HG03039 (cell line): ENCODE measurements around the gene SERP2.

Source experiments
- ATAC-seq: cut with Tn5 transposase; IDR thresholded peaks from one replicate; pipeline ENCODE4 v1.9.1; 2021; ENCODE audit warnings: mild to moderate bottlenecking, moderate library complexity; ENCODE audit not compliant: unreplicated experiment

Gene SERP2

DNA sequence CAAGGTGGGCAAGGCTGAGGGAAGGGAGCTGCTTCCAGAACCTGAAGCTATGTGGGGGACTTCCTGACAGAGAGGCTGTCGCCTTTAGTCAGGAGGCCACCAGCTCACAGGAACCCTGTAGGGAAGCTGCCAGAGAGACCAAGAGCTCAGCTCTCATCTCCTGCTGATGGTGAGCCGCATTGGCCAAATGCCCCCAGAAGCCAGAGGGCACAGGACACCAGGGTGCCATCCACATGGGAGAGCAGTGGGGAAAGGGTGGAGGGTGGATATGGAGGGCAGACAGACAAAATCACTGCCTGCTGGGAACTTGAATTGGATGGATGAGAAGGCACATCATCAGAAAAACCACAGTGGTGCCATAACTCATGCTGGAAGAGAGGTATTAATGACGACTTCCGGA lies 36.0 kb downstream of the SERP2 start:
- no peak for ATAC-seq

DNA sequence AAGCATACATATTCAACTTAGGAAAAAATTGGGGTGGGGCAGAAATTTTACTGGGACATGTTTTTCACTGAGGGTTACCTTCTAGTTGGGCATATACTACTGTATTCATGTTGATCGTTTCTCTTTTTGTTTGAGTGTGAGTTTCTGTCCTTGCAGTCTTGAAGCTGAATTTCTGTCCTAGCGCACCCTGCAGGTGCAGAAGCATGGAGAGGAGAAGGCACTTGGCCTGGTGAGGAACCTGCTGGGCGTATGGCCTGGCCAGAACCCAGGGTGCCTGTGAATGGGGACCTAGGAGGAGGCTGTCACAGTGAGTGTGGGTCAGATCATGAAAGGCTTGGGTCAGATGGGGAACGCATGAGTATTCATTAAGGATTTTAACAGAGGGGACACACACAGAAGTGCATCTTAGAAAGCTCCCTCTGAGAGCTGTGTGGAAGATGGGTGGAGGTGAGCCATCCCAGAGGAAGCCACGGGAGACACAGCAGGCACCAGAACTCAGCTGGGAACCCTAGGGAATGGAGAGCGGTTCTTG lies 36.8 kb downstream of the SERP2 start:
- ATAC-seq, result no peak

GRCh38 chr13:44411841-44412240 lies 38.2 kb downstream of the SERP2 start:
- ATAC-seq, result no peak

- no peak for ATAC-seq
Measured at GRCh38 chr13:44412346-44412935, 38.8 kb downstream of the SERP2 start.

- ATAC-seq, result no peak
Measured at GRCh38 chr13:44413095-44413494, 39.5 kb downstream of the SERP2 start.

GRCh38 chr13:44414716-44415115 lies 41.1 kb downstream of the SERP2 start:
- ATAC-seq, result no peak

GRCh38 chr13:44415815-44416214 lies 42.2 kb downstream of the SERP2 start:
- ATAC-seq, result no peak

DNA sequence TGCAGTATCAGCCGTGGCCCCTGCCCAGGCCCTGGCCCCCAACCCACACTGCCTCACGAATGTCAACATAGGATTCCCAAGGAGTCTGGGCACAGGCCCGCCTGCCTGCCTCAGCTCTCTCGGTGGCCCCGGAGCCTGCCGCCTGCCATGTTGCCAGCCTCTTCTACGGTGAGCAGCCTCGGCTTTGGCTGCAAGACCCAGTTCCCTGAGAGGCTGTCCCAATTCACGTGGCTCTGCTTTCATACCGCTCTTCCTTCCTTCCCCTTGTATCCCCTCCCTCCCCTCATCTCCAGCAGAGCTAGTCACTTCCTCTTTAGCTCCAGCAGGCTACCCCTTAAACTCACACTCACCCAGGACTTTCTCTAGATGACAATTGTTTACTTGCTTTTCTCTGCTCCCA lies 42.7 kb downstream of the SERP2 start:
- no peak for ATAC-seq

- no peak for ATAC-seq
Measured at GRCh38 chr13:44416744-44417143, 43.1 kb downstream of the SERP2 start.

- no peak for ATAC-seq
Measured at GRCh38 chr13:44417446-44417845, 43.8 kb downstream of the SERP2 start.

DNA sequence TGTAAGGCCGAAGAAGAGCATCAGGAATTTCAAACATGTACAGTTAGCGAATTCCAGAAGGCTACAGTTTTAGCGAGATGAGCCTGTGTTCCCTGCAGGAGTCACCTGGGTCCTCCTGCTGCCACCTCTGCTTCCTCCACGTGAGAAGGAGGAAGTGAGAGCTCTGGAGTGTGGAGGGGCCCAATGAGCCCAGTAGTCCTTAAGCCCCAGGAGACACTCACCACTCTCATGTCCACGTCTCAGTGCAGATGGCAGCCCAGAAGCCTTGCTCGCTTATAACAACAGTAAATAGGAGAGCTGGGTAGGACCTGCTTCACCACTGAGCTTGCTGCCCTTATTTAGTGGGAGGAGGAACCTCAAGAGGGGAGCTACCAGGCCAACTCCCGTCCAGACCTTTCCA lies 44.3 kb downstream of the SERP2 start:
- no peak for ATAC-seq

- no peak for ATAC-seq
Measured at GRCh38 chr13:44420376-44421220, 47.0 kb downstream of the SERP2 start.

DNA sequence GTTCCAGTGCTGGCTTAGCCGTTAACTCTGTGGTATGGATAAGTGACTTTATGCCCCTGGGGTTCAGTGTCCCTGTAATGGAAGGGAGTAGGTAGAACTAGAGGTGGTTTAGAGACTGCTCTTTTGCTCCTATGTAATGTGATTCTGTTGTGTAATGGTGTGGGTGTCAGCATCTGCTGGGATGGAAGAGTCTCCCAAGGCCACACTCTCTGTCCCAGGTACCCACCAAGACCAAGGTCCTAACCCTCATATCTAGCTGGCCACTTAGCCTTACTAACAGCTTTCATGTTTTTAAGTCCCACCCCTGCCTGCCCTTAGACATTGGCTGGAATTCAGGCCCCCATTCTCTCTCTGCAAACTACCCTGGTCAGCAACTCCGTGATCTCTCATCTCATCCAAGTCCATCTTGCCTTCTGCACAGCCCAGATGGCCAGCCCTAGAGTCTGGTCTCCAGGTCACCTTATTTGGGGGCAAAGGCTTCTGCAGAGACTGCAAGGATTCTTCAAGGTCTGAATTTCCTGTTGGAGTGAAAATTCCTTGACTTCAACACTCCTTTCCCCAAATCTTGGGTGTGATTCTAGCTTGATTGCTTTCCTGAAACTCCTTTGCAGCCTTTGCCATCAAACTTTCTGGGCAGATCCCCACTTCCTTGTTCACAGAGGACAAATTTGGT lies 48.4 kb downstream of the SERP2 start:
- no peak for ATAC-seq

DNA sequence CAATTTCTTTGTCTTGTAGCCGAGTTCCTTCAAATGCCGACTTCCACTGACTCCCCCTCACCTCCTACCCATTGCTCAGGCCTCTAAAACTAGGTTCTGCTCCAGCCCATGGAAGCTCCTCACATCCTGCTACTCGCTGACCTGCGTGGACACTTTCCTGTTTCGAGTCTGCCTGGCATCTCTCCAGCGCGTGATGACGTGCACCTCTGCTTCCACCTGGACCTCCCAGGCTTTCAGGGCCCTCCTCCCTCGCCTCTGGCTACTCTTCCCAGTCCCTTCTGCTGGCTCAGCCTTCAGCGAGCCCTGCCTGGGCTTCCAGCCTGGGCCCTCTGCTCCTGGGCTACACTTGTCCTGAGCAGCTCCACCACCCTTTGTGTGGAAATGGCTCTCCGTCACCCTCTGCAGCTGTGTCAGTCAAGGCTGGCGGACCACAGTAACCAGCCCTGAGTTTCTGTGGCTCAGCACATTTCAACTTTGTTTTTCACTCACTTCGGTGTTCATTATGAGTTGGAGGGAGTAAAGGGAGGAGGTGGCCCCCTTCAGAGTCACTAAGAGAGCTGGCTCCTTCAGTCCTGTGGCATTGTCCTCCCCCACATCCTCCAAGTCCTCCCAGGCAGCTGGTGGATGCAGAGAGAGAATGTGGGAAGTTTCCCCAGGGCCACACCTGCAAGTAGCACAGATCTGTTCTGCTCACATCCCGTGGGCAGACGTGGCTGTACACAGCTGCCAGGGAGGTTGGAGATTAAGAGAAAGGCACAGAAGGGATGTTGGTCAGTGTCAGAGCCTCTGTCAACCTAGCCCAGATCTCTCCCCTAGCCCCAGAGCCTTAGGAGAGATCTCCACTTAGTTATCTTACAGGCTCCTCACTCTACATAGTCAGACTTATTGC lies 49.4 kb downstream of the SERP2 start:
- no peak for ATAC-seq

DNA sequence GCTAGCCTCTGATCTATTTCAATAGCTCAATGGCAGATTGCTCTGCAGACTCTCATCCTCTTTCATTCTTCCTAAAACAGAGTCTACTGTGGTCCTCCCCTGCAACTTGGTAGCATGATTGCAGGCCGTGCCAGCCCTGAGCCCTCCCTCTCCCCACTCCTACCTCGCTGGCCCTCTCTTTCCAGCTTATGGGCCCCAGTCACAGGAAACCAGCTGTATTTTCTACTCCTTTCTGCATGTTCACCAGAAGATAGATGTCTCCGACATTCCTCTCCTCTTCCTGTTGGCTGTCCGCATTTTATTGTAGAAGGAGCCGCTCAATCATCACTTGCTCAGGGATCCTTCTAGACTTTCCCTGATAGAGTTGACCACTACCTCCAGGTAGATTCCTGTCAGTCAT lies 50.2 kb downstream of the SERP2 start:
- no peak for ATAC-seq

DNA sequence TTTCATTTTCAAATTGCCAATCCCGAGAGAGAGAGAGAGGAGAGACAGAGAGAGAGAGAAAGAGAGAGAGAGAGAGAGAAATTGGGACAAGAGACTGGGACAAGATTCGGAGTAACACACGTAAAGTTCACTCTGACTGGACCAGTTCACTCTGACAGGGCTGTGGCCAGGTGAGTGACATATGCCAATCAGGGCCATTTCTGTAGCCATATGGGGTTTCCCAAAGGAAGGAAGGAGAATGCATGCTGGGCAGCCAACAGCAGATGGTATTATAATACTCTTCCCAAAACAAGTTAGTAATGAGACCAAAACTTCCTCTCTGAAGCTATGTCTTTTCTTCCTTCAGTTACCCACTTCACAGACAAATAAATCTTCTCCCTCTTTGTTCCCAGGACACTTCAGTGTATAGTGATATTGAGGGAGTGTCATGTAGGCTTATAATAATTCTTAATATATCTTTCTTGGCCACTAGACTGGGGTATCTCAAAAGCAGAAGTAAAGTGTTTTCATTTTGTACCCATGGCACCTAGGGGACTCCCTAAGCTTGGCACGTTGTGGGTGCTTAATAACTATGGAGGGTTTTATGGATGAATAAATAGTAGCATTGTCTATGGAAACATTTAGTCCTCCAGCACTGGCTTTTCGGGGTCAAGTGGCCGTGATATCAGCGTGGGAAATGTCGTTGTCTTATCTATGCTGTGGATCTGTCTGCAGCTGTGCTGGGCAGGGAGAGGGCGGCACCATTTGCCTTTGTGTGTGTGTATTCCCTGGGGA lies 51.6 kb downstream of the SERP2 start:
- ATAC-seq, result no peak

GRCh38 chr13:44425815-44426078 lies 52.1 kb downstream of the SERP2 start:
- ATAC-seq, result no peak

DNA sequence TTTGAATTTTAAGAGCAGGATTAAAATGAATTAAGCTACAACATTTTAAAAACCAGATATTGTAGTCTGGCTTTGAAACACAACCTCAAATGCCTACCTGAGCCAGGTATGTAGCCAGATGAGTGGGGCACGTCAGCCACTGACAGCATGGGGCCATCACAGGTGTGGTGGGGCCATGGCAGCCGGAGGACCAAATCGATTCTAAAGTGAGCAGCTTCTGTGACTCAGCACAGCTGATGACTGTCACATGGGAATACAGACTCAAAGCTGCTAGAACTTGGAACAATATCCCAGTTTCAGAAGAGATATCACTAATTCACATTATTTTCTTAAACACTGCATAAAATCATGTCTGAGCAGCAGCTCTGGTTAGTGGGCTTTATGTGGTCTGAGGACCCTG lies 52.8 kb downstream of the SERP2 start:
- no peak for ATAC-seq

DNA sequence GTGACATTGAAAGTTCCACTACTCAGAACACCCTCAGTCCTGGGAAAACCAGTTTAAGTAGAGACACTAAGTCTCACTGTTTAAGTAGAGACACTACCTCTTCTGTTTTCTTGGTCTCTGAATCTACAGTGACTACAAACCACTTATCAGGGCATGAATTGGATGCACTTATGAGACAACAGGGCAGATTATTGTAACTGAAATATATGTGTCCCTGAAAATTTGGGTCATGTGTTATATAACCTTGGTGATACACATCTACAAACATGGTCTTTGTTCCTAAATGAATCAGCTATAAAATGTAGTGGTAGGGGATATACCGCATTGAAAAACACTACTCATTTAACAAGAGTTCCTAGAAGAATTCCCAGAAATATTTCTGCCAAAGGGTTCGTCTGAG lies 55.7 kb downstream of the SERP2 start:
- no peak for ATAC-seq

DNA sequence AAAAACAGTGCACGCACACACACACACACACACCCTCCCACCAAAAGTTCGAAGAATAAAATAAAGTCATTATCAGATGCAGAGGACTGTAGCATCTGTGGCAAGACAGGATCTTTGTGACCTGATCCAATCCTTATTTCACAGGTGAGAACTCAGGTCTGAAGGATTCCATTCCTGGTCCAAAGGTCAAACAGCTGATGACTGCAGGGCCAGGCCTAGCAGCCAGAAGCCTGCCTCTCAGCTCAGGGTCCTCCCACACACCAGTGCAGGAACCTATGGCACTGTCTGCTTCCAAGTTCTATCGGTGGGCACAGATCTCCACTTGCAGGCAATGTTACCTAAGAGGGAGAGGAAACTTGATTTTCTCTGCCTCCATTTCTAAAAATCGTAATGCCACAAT lies 57.5 kb downstream of the SERP2 start:
- ATAC-seq, result no peak
